ENCODE results near the gene KIF6. TPM values are rescaled to one million over a fixed set of nuclear protein-coding genes. Genes with fewer than 3 reads are reported as not detected.

The KIF6 gene
- total and polyA plus RNA-seq, 2 of the 8 experiments (the other 6 are each of a cell fraction or from before 2014, with no cell fraction given): 0.53 to 0.65 TPM

GRCh38 chr6:39396854-39397253 lies 328.4 kb downstream of the KIF6 start:
- Histone ChIP-seq H3K4ac (replicated peaks; ENCODE audit: insufficient read length, low read depth, low read length) (no peak overlapping the region), H3K23me2 (ENCODE audit: low read depth, low read length) (no peaks in the 10 kb centered on the region), H3K18ac (ENCODE audit: extremely low read depth, low read length) (no peak overlapping the region), H3K79me2 (ENCODE audit: control insufficient read depth in 1 of 2, insufficient read depth in 2 of 2, low read length in 2 of 2) (no peaks in the 10 kb centered on the region), H3K14ac (ENCODE audit: insufficient read length) (no peak overlapping the region), H3K79me1 (ENCODE audit: low read depth, low read length) (no peaks in the 10 kb centered on the region), H3K23ac (ENCODE audit: insufficient read length) (no peak overlapping the region), H2BK5ac (ENCODE audit: low read depth, low read length) (no peak overlapping the region), H2AK5ac (ENCODE audit: low read depth, low read length) (no peak overlapping the region), H4K20me1 (replicated peaks in 1 of 2; ENCODE audit: control insufficient read depth in 1 of 2, insufficient read depth in 2 of 2, low read length in 2 of 2) (no peaks in the 10 kb centered on the region), H3K4me2 (ENCODE audit: insufficient read depth in 1 of 2, low read depth in 2 of 2, low read length in 2 of 2) (no peak overlapping the region), H3K27ac (ENCODE audit: low read depth, low read length) (no peak overlapping the region), H2BK20ac (ENCODE audit: low read length) (no peak overlapping the region), H4K8ac (ENCODE audit: extremely low read depth, insufficient read depth, low read length) (no peak overlapping the region), H2BK12ac (ENCODE audit: low read depth, low read length) (no peak overlapping the region), H4K91ac (replicated peaks; ENCODE audit: insufficient read length, low read length) (no peak overlapping the region), H3K27me3 (replicated peaks in 1 of 4; ENCODE audit: control insufficient read depth in 3 of 4, extremely low read depth in 1 of 4, insufficient read depth in 3 of 4, low read length in 3 of 4) (no peaks in the 10 kb centered on the region), H3K4me1 (replicated peaks in 1 of 4; ENCODE audit: control insufficient read depth in 3 of 4, insufficient read depth in 4 of 4, low read length in 3 of 4) (no peaks in the 10 kb centered on the region), H3K9me3 (ENCODE audit: insufficient read depth in 2 of 2, low read depth in 1 of 2, low read length in 1 of 2) (no peaks in the 10 kb centered on the region), H2BK120ac (replicated peaks; ENCODE audit: low read depth, low read length) (no peak overlapping the region), H4K5ac (ENCODE audit: insufficient read length, low read depth, low read length) (no peak overlapping the region), H2AFZ (ENCODE audit: low read length) (no peak overlapping the region), H3K9ac (replicated peaks in 1 of 4; ENCODE audit: extremely low read depth in 1 of 4, low read depth in 3 of 4, low read length in 3 of 4) (no peak overlapping the region), H3K4me3 (ENCODE audit: extremely low read depth in 1 of 4, insufficient read depth in 2 of 4, low read depth in 3 of 4, low read length in 4 of 4) (no peak overlapping the region), H3K56ac (replicated peaks; ENCODE audit: insufficient read length, low read depth, low read length) (no peak overlapping the region), H3K36me3 (ENCODE audit: control insufficient read depth in 2 of 4, insufficient read depth in 4 of 4, low read length in 3 of 4) (no peaks in the 10 kb centered on the region), H2BK15ac (ENCODE audit: low read length) (no peak overlapping the region)
- ChIA-PET CTCF (ENCODE audit: partially characterized antibody) (interaction anchor here (0.9 to 5.6 kb wide), 4 partner anchors 9 to 496 kb away, joined by 3 to 30 read pairs (median 3); no protein-coding TSS in a partner anchor), POLR2A (ENCODE audit: partially characterized antibody) (no interaction called here)
- FAIRE-seq (no peak), DNase-seq (ENCODE audit: low read depth in 1 of 2, low spot score in 2 of 2) (no peak)
- 92% methylated on average over 5 of the region's 5 CpGs; no CpG with 5 or more reads in 1 of the 2 experiments for WGBS, 2 experiments (ENCODE audit: extremely low coverage in 1 of 2, insufficient coverage in 1 of 2, insufficient read length in 1 of 2, insufficient replicate concordance in 2 of 2, low coverage in 1 of 2, low lambda C conversion rate in 2 of 2, missing lambda C conversion rate in 1 of 2)
- no peak for TF ChIP-seq KDM5A (IDR thresholded peaks at IDR 0.05; ENCODE audit: low read length)
- no peak for TF ChIP-seq GTF2F1 (IDR thresholded peaks at IDR 0.05; ENCODE audit: borderline replicate concordance, low read depth, low read length)
- no peak for TF ChIP-seq CBX8 (IDR thresholded peaks at IDR 0.05; ENCODE audit: borderline replicate concordance, low read depth, low read length)
- TF ChIP-seq JUN (IDR thresholded peaks at IDR 0.05; ENCODE audit: low read depth, low read length): no peak
- no peak for TF ChIP-seq SP4 (IDR thresholded peaks at IDR 0.05; ENCODE audit: low read length)
- no peak for TF ChIP-seq USF2 (IDR thresholded peaks at IDR 0.05; ENCODE audit: low read length)
- TF ChIP-seq SIRT6 (IDR thresholded peaks at IDR 0.05; ENCODE audit: low read length): no peak
- no peak for TF ChIP-seq ZNF274 (IDR thresholded peaks at IDR 0.05; ENCODE audit: borderline replicate concordance, extremely low read depth, low read length)
- no peak for TF ChIP-seq MAX (IDR thresholded peaks at IDR 0.05)

Measured in H1 (cell line).